Ramos (cell line): ENCODE data around the gene SLC8A2.

ENCODE experiments used
- in situ Hi-C: fragments of 300-500 bp; cut with MboI; formaldehyde crosslinking; loops from one replicate; pipeline ENCODE4 v1.14.3; 2022; ENCODE audit warnings: low sequenced_read_pairs; ENCODE audit not compliant: unreplicated experiment

The SLC8A2 gene

GRCh38 chr19:47471733-47472457 is at the start of gene SLC8A2:
Gene SLC8A2 (minus strand): TSS chr19:47471893. CDS start chr19:47466403, 5,490 bp downstream.
- in situ Hi-C loops = no loop called here

GRCh38 chr19:47520839-47521238 is 49.1 kb upstream of the SLC8A2 start:
- in situ Hi-C loops = no loop called here

- in situ Hi-C loops = no loop called here
These were observed 48.7 kb upstream of the SLC8A2 start for GRCh38 chr19:47520343-47520806.

GRCh38 chr19:47518854-47519253 is 47.2 kb upstream of the SLC8A2 start:
- in situ Hi-C loops = no loop called here

- in situ Hi-C loops = no loop called here
These were observed 46.4 kb upstream of the SLC8A2 start for GRCh38 chr19:47518139-47518538.

- in situ Hi-C loops = no loop called here
These were observed 43.3 kb upstream of the SLC8A2 start, which contains the start of gene NAPA for GRCh38 chr19:47514869-47515588. Gene NAPA (minus strand): TSS chr19:47515063. CDS start chr19:47514940, 123 bp downstream.

GRCh38 chr19:47514151-47514868 is 42.6 kb upstream of the SLC8A2 start:
- in situ Hi-C loops = no loop called here

- in situ Hi-C loops = no loop called here
These were observed 41.2 kb upstream of the SLC8A2 start for GRCh38 chr19:47512948-47513319.

GRCh38 chr19:47512183-47512947 is 40.7 kb upstream of the SLC8A2 start:
- in situ Hi-C loops = no loop called here

- in situ Hi-C loops = no loop called here
These were observed 40.0 kb upstream of the SLC8A2 start for GRCh38 chr19:47511681-47512080.

GRCh38 chr19:47511128-47511517 is 39.4 kb upstream of the SLC8A2 start:
- in situ Hi-C loops = no loop called here

GRCh38 chr19:47510516-47511127 is 38.9 kb upstream of the SLC8A2 start:
- in situ Hi-C loops = no loop called here

- in situ Hi-C loops = no loop called here
These were observed 38.3 kb upstream of the SLC8A2 start for GRCh38 chr19:47509973-47510372.

- in situ Hi-C loops = no loop called here
These were observed 37.6 kb upstream of the SLC8A2 start for GRCh38 chr19:47509170-47509847.

- in situ Hi-C loops = no loop called here
These were observed 37.0 kb upstream of the SLC8A2 start for GRCh38 chr19:47508721-47509120.

GRCh38 chr19:47507924-47508553 is 36.3 kb upstream of the SLC8A2 start:
- in situ Hi-C loops = no loop called here

- in situ Hi-C loops = no loop called here
These were observed 35.3 kb upstream of the SLC8A2 start for GRCh38 chr19:47507012-47507411.

GRCh38 chr19:47506459-47506858 is 34.8 kb upstream of the SLC8A2 start:
- in situ Hi-C loops = no loop called here

- in situ Hi-C loops = no loop called here
These were observed 33.8 kb upstream of the SLC8A2 start for GRCh38 chr19:47505506-47505905.
